SK-N-SH (cell line): ENCODE results near the gene OR2AE1. TPM values are rescaled to one million over a fixed set of nuclear protein-coding genes. Genes with fewer than 3 reads are reported as not detected.

Experiments
- CTCF ChIA-PET: fragments of 300-600, 350-600 bp; formaldehyde crosslinking; extraction: SDS; loops from one replicate; lab custom pipeline; 2021; lab: Yijun Ruan, JAX
- POLR2A ChIA-PET: fragments of 350-600 bp; sonication (Branson Sonifier 250); formaldehyde crosslinking; extraction: SDS; loops from one replicate; lab custom pipeline; 2020; ENCODE audit warnings: antibody characterized with exemption, inconsistent platforms; lab: Yijun Ruan, JAX
- DNase-seq: peaks from one replicate; pipeline ENCODE4 v3.0.0; 2012
- H2AFZ ChIP-seq: fragments of 200-600 bp; sonication (generic); 2 replicates; pipeline ENCODE4 v1.8.1; 2016; ENCODE audit warnings: antibody characterized with exemption, mild to moderate bottlenecking, low read depth
- H3F3A ChIP-seq: fragments of 200-600 bp; sonication (generic); replicated peaks from 2 replicates; pipeline ENCODE3; 2016; ENCODE audit warnings: antibody characterized with exemption, mild to moderate bottlenecking; ENCODE audit not compliant: insufficient read depth
- H3K27ac ChIP-seq, 2 experiments: fragments of 200-500 bp in 1 of 2; fragments of 200-600 bp in 1 of 2; sonication (Bioruptor generic) in 1 of 2; sonication (generic), shearing (Covaris generic) in 1 of 2; 2 replicates each; pipeline versions ENCODE4 v1.5.1 to v1.6.1; 2014 to 2016; ENCODE audit warnings: low read depth in 2 of 2, inconsistent platforms in 1 of 2, low read length in 1 of 2, mild to moderate bottlenecking in 1 of 2, mixed read lengths in 1 of 2
- H3K27me3 ChIP-seq: fragments of 200-600 bp; sonication (generic), shearing (Covaris generic); 2 replicates; pipeline ENCODE4 v1.6.1; 2016; ENCODE audit warnings: mixed run types; ENCODE audit not compliant: insufficient read depth
- H3K36me3 ChIP-seq, 2 experiments: fragments of 200-500 bp in 1 of 2; fragments of 200-600 bp in 1 of 2; sonication (Bioruptor generic) in 1 of 2; sonication (generic) in 1 of 2; replicated peaks in 1 of 2; 2 replicates each; pipeline versions ENCODE3 to v1.5.1; 2014 to 2016; ENCODE audit warnings: low read length in 1 of 2, mild to moderate bottlenecking in 1 of 2; ENCODE audit not compliant: insufficient read depth in 2 of 2, control insufficient read depth in 1 of 2
- H3K4me1 ChIP-seq, 2 experiments: fragments of 200-500 bp in 1 of 2; fragments of 200-600 bp in 1 of 2; sonication (Bioruptor generic) in 1 of 2; sonication (generic), shearing (Covaris generic) in 1 of 2; 2 replicates each; pipeline versions ENCODE4 v1.5.1 to v1.6.1; 2014 to 2016; ENCODE audit warnings: low read depth in 1 of 2, low read length in 1 of 2, mixed run types in 1 of 2; ENCODE audit not compliant: insufficient read depth in 2 of 2, control insufficient read depth in 1 of 2
- H3K4me2 ChIP-seq: fragments of 200-600 bp; sonication (generic), shearing (Covaris generic); 2 replicates; pipeline ENCODE4 v1.6.1; 2017; ENCODE audit warnings: mixed run types
- H3K4me3 ChIP-seq, 2 experiments: fragments of 200-500 bp in 1 of 2; fragments of 200-600 bp in 1 of 2; sonication (Bioruptor generic) in 1 of 2; sonication (generic), shearing (Covaris generic) in 1 of 2; 2 replicates each; pipeline versions ENCODE4 v1.5.1 to v1.8.1; 2014 to 2016; ENCODE audit warnings: low read depth in 2 of 2, inconsistent platforms in 1 of 2, low read length in 1 of 2, mild to moderate bottlenecking in 1 of 2, mixed read lengths in 1 of 2, moderate library complexity in 1 of 2
- H3K79me2 ChIP-seq: fragments of 200-600 bp; sonication (generic); 2 replicates; pipeline ENCODE4 v1.8.1; 2017; ENCODE audit warnings: mild to moderate bottlenecking; ENCODE audit not compliant: insufficient read depth
- H3K9ac ChIP-seq: fragments of 200-600 bp; sonication (generic); 2 replicates; pipeline ENCODE4 v1.6.1; 2017; ENCODE audit warnings: mixed run types
- H3K9me2 ChIP-seq: fragments of 200-600 bp; sonication (generic); 2 replicates; pipeline ENCODE4 v1.6.1; 2017; ENCODE audit warnings: mixed run types
- H3K9me3 ChIP-seq: fragments of 200-600 bp; sonication (generic); 2 replicates; pipeline ENCODE4 v1.6.1; 2017; ENCODE audit warnings: mixed run types, mild to moderate bottlenecking, moderate library complexity
- H4K20me1 ChIP-seq: fragments of 200-600 bp; sonication (generic); 2 replicates; pipeline ENCODE4 v1.6.1; 2017; ENCODE audit warnings: mild to moderate bottlenecking, mixed run types; ENCODE audit not compliant: insufficient read depth
- FOXJ3 ChIP-seq: sonication (generic); formaldehyde crosslinking; IDR thresholded peaks from 2 replicates; pipeline ENCODE4 v1.5.1; 2020; ENCODE audit warnings: mild to moderate bottlenecking, missing genetic modification reagents
- JUND ChIP-seq: IDR thresholded peaks from 2 replicates; pipeline ENCODE4 v1.4.0; 2012
- MEF2A ChIP-seq: IDR thresholded peaks from 2 replicates; pipeline ENCODE4 v1.4.0; 2012; ENCODE audit warnings: low read depth, borderline replicate concordance
- NRF1 ChIP-seq: IDR thresholded peaks from 2 replicates; pipeline ENCODE4 v1.6.1; 2012; ENCODE audit warnings: low read depth, mild to moderate bottlenecking, low read length
- RAD21 ChIP-seq: IDR thresholded peaks from 2 replicates; pipeline ENCODE4 v1.6.1; 2012; ENCODE audit warnings: mild to moderate bottlenecking, low read length
- SIN3A ChIP-seq: IDR thresholded peaks from 2 replicates; pipeline ENCODE4 v1.6.1; 2012; ENCODE audit warnings: low read depth, mild to moderate bottlenecking, low read length, moderate library complexity, borderline replicate concordance
- SMC3 ChIP-seq: IDR thresholded peaks from 2 replicates; pipeline ENCODE4 v1.6.1; 2012; ENCODE audit warnings: low read depth, low read length, improper control_type of control experiment
- TCF12 ChIP-seq: IDR thresholded peaks from 2 replicates; pipeline ENCODE4 v1.4.0; 2012
- WGBS: methylation state at CpG from one replicate; pipeline ENCODE4 v1.1.6; 2017; ENCODE audit warnings: low lambda C conversion rate; 5-methylcytosine and 5-hydroxymethylcytosine counted together
- polyA plus RNA-seq, 3 experiments: library from polyadenylated mRNA; depleted of rRNA; stranded (reverse); fragments of >200 nt; gene quantifications; 2 replicates each; pipeline ENCODE4 v1.2.3, GENCODE V29; 2012
- TF ChIP-seq, protein P1 (sequence below): IDR thresholded peaks from 2 replicates; pipeline ENCODE4; 2012
- TF ChIP-seq, protein P2 (sequence below): fragments of 200-600 bp; sonication (generic); IDR thresholded peaks from 2 replicates; pipeline ENCODE4 v1.6.1; 2017; ENCODE audit warnings: antibody characterized with exemption, mild to moderate bottlenecking, moderate library complexity
- TF ChIP-seq, protein P3 (sequence below): IDR thresholded peaks from 2 replicates; pipeline ENCODE4 v1.4.0; 2012; ENCODE audit warnings: low read depth, borderline replicate concordance

OR2AE1 gene
- polyA plus RNA-seq, 1 of the 3 experiments (the other 2 are of a cell fraction): not detected

DNA sequence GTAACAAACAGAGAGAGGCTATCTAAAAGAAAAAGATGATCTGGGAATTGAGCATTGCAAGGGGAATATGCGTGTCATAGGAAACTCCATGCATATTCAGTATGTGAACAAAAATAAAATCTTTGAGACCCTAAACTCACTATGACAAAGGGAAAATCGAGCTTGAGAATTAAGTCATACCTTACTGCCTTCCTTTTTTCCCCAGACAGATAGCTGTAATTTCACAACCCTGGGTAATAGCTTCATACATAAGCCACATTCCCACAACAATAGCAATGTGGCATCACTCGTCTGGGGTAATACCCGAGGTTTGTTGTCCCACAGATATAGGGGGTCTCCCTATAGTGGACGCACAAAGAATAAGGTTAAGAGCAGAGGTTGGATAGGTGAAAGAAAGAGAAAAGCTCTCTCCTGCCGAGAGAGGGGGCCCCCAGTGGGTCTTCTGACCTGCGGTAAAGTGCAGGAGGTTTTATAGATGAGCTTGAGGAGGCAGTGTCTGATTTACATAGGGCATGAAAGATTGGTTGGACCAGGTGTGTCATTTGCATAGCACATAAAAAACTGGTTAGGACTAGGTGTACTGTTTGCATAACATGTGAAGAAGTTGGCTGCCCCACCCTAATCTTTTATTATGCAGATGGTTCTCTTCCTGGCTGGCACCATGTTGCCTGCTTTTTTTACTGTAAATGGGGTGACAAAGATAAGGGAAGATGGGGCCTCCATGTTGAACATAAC, 37.4 kb downstream of the OR2AE1 start:
- H3F3A ChIP-seq: no peaks in the 10 kb centered on the region
- no peaks in the 10 kb centered on the region for H3K36me3 ChIP-seq
- no peaks in the 10 kb centered on the region for H3K79me2 ChIP-seq
- no peak overlapping the region for H2AFZ ChIP-seq
- H3K9me3 ChIP-seq: no peaks in the 10 kb centered on the region
- DNase-seq: no peak
- POLR2A ChIA-PET: no interaction called here
- TF ChIP-seq SMC3 (no peak), FOXJ3 (CRISPR knock-in tag) (no peak), TCF12 (no peak), SIN3A (no peak), MEF2A (no peak), JUND (no peak)
- TF ChIP-seq, protein P1, sequence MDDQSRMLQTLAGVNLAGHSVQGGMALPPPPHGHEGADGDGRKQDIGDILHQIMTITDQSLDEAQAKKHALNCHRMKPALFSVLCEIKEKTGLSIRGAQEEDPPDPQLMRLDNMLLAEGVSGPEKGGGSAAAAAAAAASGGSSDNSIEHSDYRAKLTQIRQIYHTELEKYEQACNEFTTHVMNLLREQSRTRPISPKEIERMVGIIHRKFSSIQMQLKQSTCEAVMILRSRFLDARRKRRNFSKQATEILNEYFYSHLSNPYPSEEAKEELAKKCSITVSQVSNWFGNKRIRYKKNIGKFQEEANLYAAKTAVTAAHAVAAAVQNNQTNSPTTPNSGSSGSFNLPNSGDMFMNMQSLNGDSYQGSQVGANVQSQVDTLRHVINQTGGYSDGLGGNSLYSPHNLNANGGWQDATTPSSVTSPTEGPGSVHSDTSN: no peak
- TF ChIP-seq, protein P2, sequence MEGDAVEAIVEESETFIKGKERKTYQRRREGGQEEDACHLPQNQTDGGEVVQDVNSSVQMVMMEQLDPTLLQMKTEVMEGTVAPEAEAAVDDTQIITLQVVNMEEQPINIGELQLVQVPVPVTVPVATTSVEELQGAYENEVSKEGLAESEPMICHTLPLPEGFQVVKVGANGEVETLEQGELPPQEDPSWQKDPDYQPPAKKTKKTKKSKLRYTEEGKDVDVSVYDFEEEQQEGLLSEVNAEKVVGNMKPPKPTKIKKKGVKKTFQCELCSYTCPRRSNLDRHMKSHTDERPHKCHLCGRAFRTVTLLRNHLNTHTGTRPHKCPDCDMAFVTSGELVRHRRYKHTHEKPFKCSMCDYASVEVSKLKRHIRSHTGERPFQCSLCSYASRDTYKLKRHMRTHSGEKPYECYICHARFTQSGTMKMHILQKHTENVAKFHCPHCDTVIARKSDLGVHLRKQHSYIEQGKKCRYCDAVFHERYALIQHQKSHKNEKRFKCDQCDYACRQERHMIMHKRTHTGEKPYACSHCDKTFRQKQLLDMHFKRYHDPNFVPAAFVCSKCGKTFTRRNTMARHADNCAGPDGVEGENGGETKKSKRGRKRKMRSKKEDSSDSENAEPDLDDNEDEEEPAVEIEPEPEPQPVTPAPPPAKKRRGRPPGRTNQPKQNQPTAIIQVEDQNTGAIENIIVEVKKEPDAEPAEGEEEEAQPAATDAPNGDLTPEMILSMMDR: no peak
- TF ChIP-seq, all 33 proteins: peak for 0
- no peak overlapping the region for H3K9ac ChIP-seq
- no peaks in the 10 kb centered on the region for H4K20me1 ChIP-seq
- 9% methylated on average over 7 of the region's 7 CpGs for WGBS
- H3K4me1 ChIP-seq: no peaks in the 10 kb centered on the region
- CTCF ChIA-PET: interaction anchor here (0.7 to 1.4 kb wide), 4 partner anchors 10 to 155 kb away, joined by 3 read pairs; no protein-coding TSS in a partner anchor
- H3K4me2 ChIP-seq: no peak overlapping the region
- H3K9me2 ChIP-seq: no peaks in the 10 kb centered on the region
- H3K27me3 ChIP-seq: peaks cover 51% of the 10 kb centered on the region; the same call in 1 of the 2 replicates
- no peak overlapping the region for H3K27ac ChIP-seq
- no peak overlapping the region for H3K4me3 ChIP-seq

DNA sequence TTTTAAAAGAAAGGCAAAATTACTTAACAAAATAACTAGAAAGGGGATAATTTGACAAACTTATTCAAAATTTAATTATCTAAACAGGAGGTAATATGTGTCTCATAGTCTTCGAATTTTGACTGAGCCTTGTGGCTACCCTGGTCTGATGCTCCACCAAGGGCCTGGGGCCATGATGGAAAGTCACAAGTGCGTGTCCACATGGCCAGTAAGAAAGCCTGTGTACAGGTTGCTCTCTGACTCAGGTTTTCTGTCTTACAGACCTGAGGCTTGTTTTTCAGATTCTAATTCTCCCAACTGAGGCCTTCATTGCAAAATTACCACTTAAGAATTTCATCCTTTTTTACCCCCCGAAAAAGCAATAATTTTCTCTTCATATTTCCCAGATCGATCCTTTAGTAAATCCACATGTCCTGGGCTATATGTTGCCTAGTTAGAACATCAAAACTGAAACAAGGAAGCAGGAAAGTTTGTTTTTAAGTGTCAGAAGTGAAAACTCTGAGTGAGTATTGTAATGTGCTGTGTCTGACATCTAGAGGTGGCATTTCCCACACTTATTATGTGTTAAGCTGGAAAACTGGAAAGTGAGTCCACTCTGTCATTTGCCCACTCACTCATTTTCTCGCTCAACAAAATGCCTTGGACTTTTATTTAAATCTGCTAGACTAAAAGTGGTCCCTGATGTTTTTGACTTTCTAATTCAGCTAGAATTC, 39.0 kb downstream of the OR2AE1 start:
- ChIA-PET POLR2A (no interaction called here), CTCF (interaction anchor here (0.8 to 1.4 kb wide), 2 partner anchors 21 to 60 kb away, joined by 3 to 4 read pairs; no protein-coding TSS in a partner anchor)
- no peak overlapping the region for H3K27ac ChIP-seq
- H3K27me3 ChIP-seq: peaks cover 51% of the 10 kb centered on the region; the same call in 1 of the 2 replicates
- no peaks in the 10 kb centered on the region for H4K20me1 ChIP-seq
- 25% methylated on average over 5 of the region's 5 CpGs for WGBS
- no peak overlapping the region for H3K4me2 ChIP-seq
- H3K79me2 ChIP-seq: no peaks in the 10 kb centered on the region
- H3K4me1 ChIP-seq: no peaks in the 10 kb centered on the region
- no peak for DNase-seq
- H3K4me3 ChIP-seq: no peak overlapping the region
- no peak overlapping the region for H2AFZ ChIP-seq
- H3F3A ChIP-seq: no peaks in the 10 kb centered on the region
- no peaks in the 10 kb centered on the region for H3K9me2 ChIP-seq
- H3K9me3 ChIP-seq: no peaks in the 10 kb centered on the region
- no peaks in the 10 kb centered on the region for H3K36me3 ChIP-seq
- no peak overlapping the region for H3K9ac ChIP-seq
- TF ChIP-seq NRF1 (no peak), RAD21 (peak; percentile 32), SMC3 (no peak)
- TF ChIP-seq, protein P3, sequence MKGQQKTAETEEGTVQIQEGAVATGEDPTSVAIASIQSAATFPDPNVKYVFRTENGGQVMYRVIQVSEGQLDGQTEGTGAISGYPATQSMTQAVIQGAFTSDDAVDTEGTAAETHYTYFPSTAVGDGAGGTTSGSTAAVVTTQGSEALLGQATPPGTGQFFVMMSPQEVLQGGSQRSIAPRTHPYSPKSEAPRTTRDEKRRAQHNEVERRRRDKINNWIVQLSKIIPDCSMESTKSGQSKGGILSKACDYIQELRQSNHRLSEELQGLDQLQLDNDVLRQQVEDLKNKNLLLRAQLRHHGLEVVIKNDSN: no peak
- TF ChIP-seq, protein P2: 0 out of 2 replicates have a peak, but pooled peaks have one; percentile 7
- TF ChIP-seq, all 33 proteins: peak for 2
